IPS-18c (cell line): ENCODE data around the gene PTPRG.

Source experiments
- H3K4me3 ChIP-seq: 2 replicates; pipeline ENCODE4 v1.7.0; 2013; ENCODE audit warnings: low read depth, mild to moderate bottlenecking, low read length, moderate library complexity; ENCODE audit not compliant: insufficient read depth
- H3K9me3 ChIP-seq: one replicate; pipeline ENCODE4 v1.6.1; 2013; ENCODE audit warnings: mild to moderate bottlenecking, low read length, moderate library complexity; ENCODE audit not compliant: control insufficient read depth, insufficient read depth

Gene PTPRG

GRCh38 chr3:61657689-61658088 lies 96.3 kb downstream of the PTPRG start:
- Histone ChIP-seq H3K4me3 (no peak overlapping the region), H3K9me3 (no peaks in the 10 kb centered on the region)

- Histone ChIP-seq H3K9me3 (no peaks in the 10 kb centered on the region), H3K4me3 (no peak overlapping the region)
These were observed 101.5 kb downstream of the PTPRG start for GRCh38 chr3:61662861-61663260.

- Histone ChIP-seq H3K4me3 (no peak overlapping the region), H3K9me3 (no peaks in the 10 kb centered on the region)
These were observed 102.2 kb downstream of the PTPRG start for GRCh38 chr3:61663356-61664104.

- Histone ChIP-seq H3K4me3 (no peak overlapping the region), H3K9me3 (no peaks in the 10 kb centered on the region)
These were observed 102.7 kb downstream of the PTPRG start for GRCh38 chr3:61664105-61664482.

- no peak overlapping the region for H3K4me3 ChIP-seq
- no peaks in the 10 kb centered on the region for H3K9me3 ChIP-seq
These were observed 103.8 kb downstream of the PTPRG start for GRCh38 chr3:61665121-61665520.

GRCh38 chr3:61665987-61666386 lies 104.6 kb downstream of the PTPRG start:
- peaks cover 5% of the 10 kb centered on the region for H3K9me3 ChIP-seq
- H3K4me3 ChIP-seq = no peak overlapping the region

GRCh38 chr3:61666615-61667330 lies 105.4 kb downstream of the PTPRG start:
- Histone ChIP-seq H3K9me3 (peaks cover 5% of the 10 kb centered on the region), H3K4me3 (no peak overlapping the region; the same call in 1 of the 2 replicates)

- Histone ChIP-seq H3K4me3 (no peak overlapping the region), H3K9me3 (peaks cover 5% of the 10 kb centered on the region)
These were observed 106.0 kb downstream of the PTPRG start for GRCh38 chr3:61667383-61667782.

- Histone ChIP-seq H3K4me3 (no peak overlapping the region), H3K9me3 (peaks cover 7% of the 10 kb centered on the region)
These were observed 106.4 kb downstream of the PTPRG start for GRCh38 chr3:61667814-61668213.

GRCh38 chr3:61668317-61668864 lies 107.0 kb downstream of the PTPRG start:
- Histone ChIP-seq H3K4me3 (no peak overlapping the region), H3K9me3 (peaks cover 7% of the 10 kb centered on the region)

GRCh38 chr3:61669203-61669602 lies 107.8 kb downstream of the PTPRG start:
- H3K4me3 ChIP-seq = no peak overlapping the region
- peaks cover 7% of the 10 kb centered on the region for H3K9me3 ChIP-seq

- no peak overlapping the region for H3K4me3 ChIP-seq
- peaks cover 7% of the 10 kb centered on the region for H3K9me3 ChIP-seq
These were observed 108.4 kb downstream of the PTPRG start for GRCh38 chr3:61669668-61670299.

- Histone ChIP-seq H3K4me3 (no peak overlapping the region), H3K9me3 (peaks cover 7% of the 10 kb centered on the region)
These were observed 112.3 kb downstream of the PTPRG start for GRCh38 chr3:61673651-61674050.

GRCh38 chr3:61674596-61674995 lies 113.2 kb downstream of the PTPRG start:
- peaks cover 7% of the 10 kb centered on the region for H3K9me3 ChIP-seq
- no peak overlapping the region for H3K4me3 ChIP-seq

GRCh38 chr3:61679026-61679425 lies 117.7 kb downstream of the PTPRG start:
- H3K9me3 ChIP-seq = no peaks in the 10 kb centered on the region

GRCh38 chr3:61680617-61681016 lies 119.2 kb downstream of the PTPRG start:
- Histone ChIP-seq H3K4me3 (no peak overlapping the region), H3K9me3 (no peaks in the 10 kb centered on the region)

More at GRCh38 chr3:61679026-61679425, 117.7 kb downstream of the PTPRG start:
- H3K4me3 ChIP-seq = no peak overlapping the region

GRCh38 chr3:61681636-61682035 lies 120.3 kb downstream of the PTPRG start:
- Histone ChIP-seq H3K9me3 (no peaks in the 10 kb centered on the region), H3K4me3 (no peak overlapping the region)
